ENCODE results near the gene USP10.

Gene USP10

GRCh38 chr16:84750575-84750974 lies 50.8 kb downstream of the USP10 start:
- TF ChIP-seq POLR2AphosphoS5 (IDR thresholded peaks at IDR 0.05; ENCODE audit: low read depth, low read length): no peak
- no peak for TF ChIP-seq SIN3A (IDR thresholded peaks at IDR 0.05; ENCODE audit: borderline replicate concordance, insufficient read depth, low read length)
- no peak for TF ChIP-seq TAF1 (IDR thresholded peaks at IDR 0.05; ENCODE audit: borderline replicate concordance, insufficient read depth, low read length)
- TF ChIP-seq REST (IDR thresholded peaks at IDR 0.05; ENCODE audit: insufficient read depth in 1 of 2, low read depth in 2 of 2, low read length in 2 of 2): no peak
- no peak for TF ChIP-seq FOXP2 (optimal IDR thresholded peaks at IDR 0.05; ENCODE audit: borderline replicate concordance, extremely low read depth, extremely low read length, insufficient read depth)

GRCh38 chr16:84751241-84751640 lies 51.4 kb downstream of the USP10 start:
- no peak for TF ChIP-seq TAF1 (IDR thresholded peaks at IDR 0.05; ENCODE audit: borderline replicate concordance, insufficient read depth, low read length)
- no peak for TF ChIP-seq FOXP2 (optimal IDR thresholded peaks at IDR 0.05; ENCODE audit: borderline replicate concordance, extremely low read depth, extremely low read length, insufficient read depth)
- TF ChIP-seq SIN3A (IDR thresholded peaks at IDR 0.05; ENCODE audit: borderline replicate concordance, insufficient read depth, low read length): no peak
- TF ChIP-seq POLR2AphosphoS5 (IDR thresholded peaks at IDR 0.05; ENCODE audit: low read depth, low read length): no peak
- TF ChIP-seq REST (IDR thresholded peaks at IDR 0.05; ENCODE audit: insufficient read depth in 1 of 2, low read depth in 2 of 2, low read length in 2 of 2): no peak

GRCh38 chr16:84751947-84752346 lies 52.1 kb downstream of the USP10 start:
- TF ChIP-seq TAF1 (IDR thresholded peaks at IDR 0.05; ENCODE audit: borderline replicate concordance, insufficient read depth, low read length) (no peak), POLR2AphosphoS5 (IDR thresholded peaks at IDR 0.05; ENCODE audit: low read depth, low read length) (no peak), SIN3A (IDR thresholded peaks at IDR 0.05; ENCODE audit: borderline replicate concordance, insufficient read depth, low read length) (no peak), FOXP2 (optimal IDR thresholded peaks at IDR 0.05; ENCODE audit: borderline replicate concordance, extremely low read depth, extremely low read length, insufficient read depth) (no peak), REST (IDR thresholded peaks at IDR 0.05; ENCODE audit: insufficient read depth in 1 of 2, low read depth in 2 of 2, low read length in 2 of 2) (no peak)

GRCh38 chr16:84752600-84752999 lies 52.8 kb downstream of the USP10 start:
- TF ChIP-seq TAF1 (IDR thresholded peaks at IDR 0.05; ENCODE audit: borderline replicate concordance, insufficient read depth, low read length) (no peak), SIN3A (IDR thresholded peaks at IDR 0.05; ENCODE audit: borderline replicate concordance, insufficient read depth, low read length) (no peak), REST (IDR thresholded peaks at IDR 0.05; ENCODE audit: insufficient read depth in 1 of 2, low read depth in 2 of 2, low read length in 2 of 2) (no peak), POLR2AphosphoS5 (IDR thresholded peaks at IDR 0.05; ENCODE audit: low read depth, low read length) (no peak), FOXP2 (optimal IDR thresholded peaks at IDR 0.05; ENCODE audit: borderline replicate concordance, extremely low read depth, extremely low read length, insufficient read depth) (no peak)

All from PFSK-1 (cell line).